ENCODE measurements around the gene GSX2. TPM values are rescaled to one million over a fixed set of nuclear protein-coding genes. Genes with fewer than 3 reads are reported as not detected.

Gene GSX2
- total RNA-seq, 1 donor from 2014 or later, result not detected

DNA sequence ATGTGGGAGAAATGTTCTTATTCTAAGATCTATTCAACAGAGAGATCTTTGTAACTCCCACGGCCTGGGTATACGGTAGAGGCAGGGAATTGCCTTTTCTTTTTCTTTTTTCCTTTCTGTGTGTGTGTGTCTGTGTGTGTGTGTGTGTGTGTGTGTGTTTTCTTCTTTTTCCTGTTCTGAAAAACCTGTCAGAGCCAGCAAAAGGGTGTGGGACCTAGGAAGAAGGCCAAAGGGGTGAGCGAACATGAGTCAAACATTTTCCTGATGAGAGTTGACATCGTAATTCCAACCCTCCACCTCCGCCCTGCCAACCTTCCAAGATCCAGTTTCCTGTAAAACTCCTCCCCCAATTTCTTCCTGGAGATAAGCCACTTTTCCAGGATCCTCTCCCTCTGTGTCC is 32.8 kb upstream of the GSX2 start:
- peaks cover 28% of the 10 kb centered on the region for H3K4me1 ChIP-seq
- intact Hi-C loops (cut with DNase I), result no loop called here
- peak overlapping the region; percentile 97 for H3K27ac ChIP-seq
- TF ChIP-seq, protein P1, sequence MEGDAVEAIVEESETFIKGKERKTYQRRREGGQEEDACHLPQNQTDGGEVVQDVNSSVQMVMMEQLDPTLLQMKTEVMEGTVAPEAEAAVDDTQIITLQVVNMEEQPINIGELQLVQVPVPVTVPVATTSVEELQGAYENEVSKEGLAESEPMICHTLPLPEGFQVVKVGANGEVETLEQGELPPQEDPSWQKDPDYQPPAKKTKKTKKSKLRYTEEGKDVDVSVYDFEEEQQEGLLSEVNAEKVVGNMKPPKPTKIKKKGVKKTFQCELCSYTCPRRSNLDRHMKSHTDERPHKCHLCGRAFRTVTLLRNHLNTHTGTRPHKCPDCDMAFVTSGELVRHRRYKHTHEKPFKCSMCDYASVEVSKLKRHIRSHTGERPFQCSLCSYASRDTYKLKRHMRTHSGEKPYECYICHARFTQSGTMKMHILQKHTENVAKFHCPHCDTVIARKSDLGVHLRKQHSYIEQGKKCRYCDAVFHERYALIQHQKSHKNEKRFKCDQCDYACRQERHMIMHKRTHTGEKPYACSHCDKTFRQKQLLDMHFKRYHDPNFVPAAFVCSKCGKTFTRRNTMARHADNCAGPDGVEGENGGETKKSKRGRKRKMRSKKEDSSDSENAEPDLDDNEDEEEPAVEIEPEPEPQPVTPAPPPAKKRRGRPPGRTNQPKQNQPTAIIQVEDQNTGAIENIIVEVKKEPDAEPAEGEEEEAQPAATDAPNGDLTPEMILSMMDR (IDR thresholded peaks at IDR 0.05), result no peak
- no peak overlapping the region for H3K4me3 ChIP-seq
- ATAC-seq, result no peak
- no peaks in the 10 kb centered on the region for H3K9me3 ChIP-seq
- H3K27me3 ChIP-seq (ENCODE audit: low read depth), result no peaks in the 10 kb centered on the region
- no peak for DNase-seq
- H3K36me3 ChIP-seq, result no peaks in the 10 kb centered on the region

DNA sequence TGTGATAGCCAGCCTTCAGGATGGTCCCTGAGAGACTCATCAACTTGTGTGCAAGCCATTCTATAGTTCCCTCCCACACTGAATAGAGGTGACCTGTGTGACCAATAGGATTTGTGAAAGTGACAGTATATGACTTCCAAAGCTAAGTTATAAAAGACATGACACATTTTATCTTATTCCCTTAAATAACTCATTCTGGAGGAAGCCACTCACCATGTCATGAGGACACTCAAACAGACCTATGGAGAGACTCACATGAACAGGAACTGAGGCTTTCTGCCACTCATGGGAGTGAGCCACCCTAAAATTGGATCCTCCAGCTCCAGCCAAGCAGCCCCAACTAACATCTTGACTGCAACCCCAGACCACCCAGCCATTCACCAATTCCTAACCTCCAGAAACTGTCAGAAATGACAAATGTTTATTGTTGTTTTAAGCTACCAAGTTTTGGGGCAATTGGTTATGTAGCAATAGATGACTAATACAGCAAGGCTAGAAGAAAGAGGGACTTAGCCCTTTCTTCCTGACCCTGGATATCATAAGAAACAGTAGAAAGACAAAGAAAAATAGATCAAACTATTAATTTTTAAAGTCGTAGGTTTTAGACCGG is 26.6 kb upstream of the GSX2 start:
- Histone ChIP-seq H3K27ac (no peak overlapping the region), H3K4me1 (no peaks in the 10 kb centered on the region), H3K4me3 (no peak overlapping the region), H3K27me3 (ENCODE audit: low read depth) (no peaks in the 10 kb centered on the region), H3K36me3 (no peaks in the 10 kb centered on the region), H3K9me3 (no peaks in the 10 kb centered on the region)
- DNase-seq (no peak), ATAC-seq (no peak)
- TF ChIP-seq, protein P1 (IDR thresholded peaks at IDR 0.05), result no peak
- intact Hi-C loops (cut with DNase I), result no loop called here

DNA sequence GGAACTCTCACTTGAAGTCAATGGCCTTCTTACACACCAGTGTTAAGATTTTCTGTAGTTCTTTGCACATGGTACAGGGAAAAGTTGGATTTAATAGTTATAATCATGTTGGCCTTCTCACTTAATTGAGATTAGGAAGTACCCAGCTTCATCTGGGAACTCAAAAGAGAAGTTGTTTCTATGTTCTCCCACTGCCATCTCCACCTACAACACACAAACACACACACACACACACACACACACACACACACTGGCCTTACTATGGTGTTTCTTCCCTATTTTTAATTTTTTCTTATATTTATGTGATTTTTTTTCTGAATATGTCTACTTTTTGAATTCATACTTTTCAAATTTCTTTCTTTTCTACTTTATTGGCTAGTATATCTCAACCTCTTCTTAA is 25.6 kb upstream of the GSX2 start:
- Histone ChIP-seq H3K4me3 (no peak overlapping the region), H3K36me3 (no peaks in the 10 kb centered on the region), H3K27me3 (ENCODE audit: low read depth) (no peaks in the 10 kb centered on the region), H3K4me1 (no peaks in the 10 kb centered on the region), H3K27ac (no peak overlapping the region), H3K9me3 (no peaks in the 10 kb centered on the region)
- intact Hi-C loops (cut with DNase I), result no loop called here
- TF ChIP-seq, protein P1 (IDR thresholded peaks at IDR 0.05), result no peak
- ATAC-seq, result no peak
- no peak for DNase-seq

DNA sequence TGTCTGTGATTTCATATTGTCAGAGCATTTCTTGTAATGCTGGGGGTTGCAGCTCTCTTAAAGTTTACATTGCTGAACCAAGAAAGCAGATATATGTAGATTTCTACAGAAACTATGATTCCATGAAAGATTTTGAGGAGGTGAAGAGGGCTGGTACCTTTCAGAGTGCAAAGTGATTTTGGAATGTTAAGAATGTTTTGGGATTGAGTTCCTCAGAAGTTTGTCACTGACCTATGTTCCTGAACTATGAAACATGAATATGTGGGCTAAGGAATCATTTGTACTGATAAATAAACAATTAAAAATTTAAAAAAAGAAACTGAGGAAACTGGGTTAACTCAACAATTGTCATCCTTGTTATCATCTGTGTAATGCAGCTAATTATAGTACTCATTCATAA is 23.3 kb upstream of the GSX2 start:
- no peaks in the 10 kb centered on the region for H3K36me3 ChIP-seq
- intact Hi-C loops (cut with DNase I), result no loop called here
- H3K27me3 ChIP-seq (ENCODE audit: low read depth), result no peaks in the 10 kb centered on the region
- H3K4me3 ChIP-seq, result no peak overlapping the region
- DNase-seq, result no peak
- TF ChIP-seq, protein P1 (IDR thresholded peaks at IDR 0.05), result no peak
- ATAC-seq, result no peak
- no peaks in the 10 kb centered on the region for H3K9me3 ChIP-seq
- H3K4me1 ChIP-seq, result peaks cover under 1% of the 10 kb centered on the region
- H3K27ac ChIP-seq, result no peak overlapping the region

DNA sequence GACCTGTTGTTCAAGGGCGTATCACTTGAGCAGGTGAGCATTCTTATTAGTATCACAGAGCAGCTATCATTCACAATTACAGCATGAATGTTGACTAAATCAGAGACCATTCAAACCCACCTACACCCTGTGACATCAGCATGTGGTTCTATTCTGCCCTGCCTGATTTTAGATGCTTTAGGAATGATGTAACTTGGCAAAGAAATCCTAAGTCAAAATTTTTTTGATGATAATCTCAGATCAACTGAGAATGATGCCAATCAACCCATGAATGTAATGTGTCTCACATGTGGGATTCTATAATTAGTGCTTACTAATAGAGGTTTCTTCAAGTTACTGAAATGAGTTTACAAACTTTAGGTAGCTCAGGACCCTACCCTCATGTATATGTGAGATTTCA is 22.2 kb upstream of the GSX2 start:
- Histone ChIP-seq H3K9me3 (no peaks in the 10 kb centered on the region), H3K4me1 (peaks cover 5% of the 10 kb centered on the region), H3K36me3 (no peaks in the 10 kb centered on the region), H3K27me3 (ENCODE audit: low read depth) (no peaks in the 10 kb centered on the region), H3K4me3 (no peak overlapping the region), H3K27ac (no peak overlapping the region)
- no peak for DNase-seq
- TF ChIP-seq, protein P1 (IDR thresholded peaks at IDR 0.05), result no peak
- intact Hi-C loops (cut with DNase I), result no loop called here
- ATAC-seq, result no peak

Measured in lower lobe of right lung (tissue), 2 donors.